T-cell (primary cell): ENCODE data around the gene ROBO1. TPM values are rescaled to one million over a fixed set of nuclear protein-coding genes. Genes with fewer than 3 reads are reported as not detected.

Experiments
- ATAC-seq, 4 experiments: fragments of 200-7000 bp in 3 of 4; fragments of 150-1000 bp in 1 of 4; cut with Tn5 transposase; replicated peaks in 1 of 4; 1 replicate in 3 of 4; 2 replicates in 1 of 4; pipeline ENCODE4 v1.10.0; 2021; ENCODE audit warnings: moderate library complexity in 3 of 4, mild to moderate bottlenecking in 2 of 4, moderate number of reproducible peaks in 1 of 4
- CTCF ChIA-PET, 2 donors: fragments of 300-600 bp; sonication (Branson Sonifier 250); formaldehyde crosslinking; loops; one replicate each; lab custom pipeline; 2022; ENCODE audit warnings: antibody characterized with exemption in 2 of 2; lab: Charles Lee
- POLR2A ChIA-PET, 2 donors: fragments of 300-600 bp; sonication (Branson Sonifier 250); formaldehyde crosslinking; loops; one replicate each; lab custom pipeline; 2022; ENCODE audit warnings: antibody characterized with exemption in 2 of 2; lab: Charles Lee
- DNase-seq, 35 experiments: peaks; one replicate each; pipeline versions ENCODE4 v3.0.0 to v3.0.0-alpha.2; 2013 to 2023
- H3K27ac ChIP-seq: one replicate; pipeline ENCODE4 v1.5.1; 2013; ENCODE audit warnings: low read length
- H3K27me3 ChIP-seq, 2 experiments: replicated peaks in 1 of 2; 1 replicate in 1 of 2; 2 replicates in 1 of 2; pipeline versions ENCODE4 v1.6.1 to v1.7.0; 2013; ENCODE audit warnings: low read length in 1 of 2, mixed read lengths in 1 of 2; ENCODE audit not compliant: control insufficient read depth in 2 of 2, insufficient read depth in 2 of 2; ENCODE audit errors: extremely low read depth in 1 of 2
- H3K36me3 ChIP-seq, 2 donors: 1 replicate in 1 of 2; 2 replicates in 1 of 2; pipeline versions ENCODE4 v1.6.1 to v1.7.0; 2013; ENCODE audit warnings: low read length in 1 of 2; ENCODE audit not compliant: control insufficient read depth in 2 of 2, insufficient read depth in 1 of 2; ENCODE audit errors: extremely low read depth in 1 of 2
- H3K4me1 ChIP-seq, 2 experiments: 1 replicate in 1 of 2; 2 replicates in 1 of 2; pipeline versions ENCODE4 v1.6.1 to v1.7.0; 2013; ENCODE audit warnings: low read length in 2 of 2, mixed read lengths in 1 of 2; ENCODE audit not compliant: insufficient read depth in 2 of 2, control insufficient read depth in 1 of 2; ENCODE audit errors: extremely low read depth in 1 of 2
- H3K4me3 ChIP-seq, 2 donors: 1 replicate in 1 of 2; 2 replicates in 1 of 2; pipeline versions ENCODE4 v1.5.1 to v1.7.0; 2013; ENCODE audit warnings: mild to moderate bottlenecking in 2 of 2, low read length in 1 of 2, moderate library complexity in 1 of 2; ENCODE audit not compliant: control insufficient read depth in 1 of 2; ENCODE audit errors: extremely low read depth in 1 of 2
- H3K9me3 ChIP-seq: 2 replicates; pipeline ENCODE4 v1.7.0; 2013
- H3K27ac Mint-ChIP-seq, 2 donors: one replicate each; pipeline ENCODE4 v1.8.0; 2020 to 2021; ENCODE audit warnings: mild to moderate bottlenecking in 2 of 2, mixed read lengths in 2 of 2
- H3K27me3 Mint-ChIP-seq, 2 donors: one replicate each; pipeline ENCODE4 v1.8.0; 2021 to 2022; ENCODE audit warnings: mixed read lengths in 2 of 2
- H3K36me3 Mint-ChIP-seq: one replicate; pipeline ENCODE4 v1.8.0; 2021; ENCODE audit warnings: mixed read lengths
- H3K4me1 Mint-ChIP-seq, 3 donors: one replicate each; pipeline ENCODE4 v1.8.0; 2020 to 2022; ENCODE audit warnings: mixed read lengths in 3 of 3, mild to moderate bottlenecking in 1 of 3
- H3K4me3 Mint-ChIP-seq, 3 donors: one replicate each; pipeline ENCODE4 v1.8.0; 2020 to 2022; ENCODE audit warnings: mild to moderate bottlenecking in 3 of 3, mixed read lengths in 3 of 3, moderate library complexity in 3 of 3
- H3K9me3 Mint-ChIP-seq, 3 donors: one replicate each; pipeline ENCODE4 v1.8.0; 2020 to 2022; ENCODE audit warnings: mixed read lengths in 3 of 3
- WGBS: methylation state at CpG from one replicate; pipeline ENCODE4 v1.1.5; 2013; ENCODE audit warnings: missing lambda C conversion rate; ENCODE audit not compliant: insufficient coverage; 5-methylcytosine and 5-hydroxymethylcytosine counted together
- total RNA-seq, 35 experiments: library from RNA in 6 of 35; stranded (reverse) in 6 of 35; fragments of 120-200 nt in 1 of 35; gene quantifications; one replicate each; pipeline versions ENCODE4 v1.2.1 to v1.2.4 and lab custom pipeline; 2013 to 2026

ROBO1 gene
- total RNA-seq, 5 donors from 2014 or later (not counting 1 experiment from before 2014, with no cell fraction given): 0.20 to 2.4 (median 1.7) TPM

DNA sequence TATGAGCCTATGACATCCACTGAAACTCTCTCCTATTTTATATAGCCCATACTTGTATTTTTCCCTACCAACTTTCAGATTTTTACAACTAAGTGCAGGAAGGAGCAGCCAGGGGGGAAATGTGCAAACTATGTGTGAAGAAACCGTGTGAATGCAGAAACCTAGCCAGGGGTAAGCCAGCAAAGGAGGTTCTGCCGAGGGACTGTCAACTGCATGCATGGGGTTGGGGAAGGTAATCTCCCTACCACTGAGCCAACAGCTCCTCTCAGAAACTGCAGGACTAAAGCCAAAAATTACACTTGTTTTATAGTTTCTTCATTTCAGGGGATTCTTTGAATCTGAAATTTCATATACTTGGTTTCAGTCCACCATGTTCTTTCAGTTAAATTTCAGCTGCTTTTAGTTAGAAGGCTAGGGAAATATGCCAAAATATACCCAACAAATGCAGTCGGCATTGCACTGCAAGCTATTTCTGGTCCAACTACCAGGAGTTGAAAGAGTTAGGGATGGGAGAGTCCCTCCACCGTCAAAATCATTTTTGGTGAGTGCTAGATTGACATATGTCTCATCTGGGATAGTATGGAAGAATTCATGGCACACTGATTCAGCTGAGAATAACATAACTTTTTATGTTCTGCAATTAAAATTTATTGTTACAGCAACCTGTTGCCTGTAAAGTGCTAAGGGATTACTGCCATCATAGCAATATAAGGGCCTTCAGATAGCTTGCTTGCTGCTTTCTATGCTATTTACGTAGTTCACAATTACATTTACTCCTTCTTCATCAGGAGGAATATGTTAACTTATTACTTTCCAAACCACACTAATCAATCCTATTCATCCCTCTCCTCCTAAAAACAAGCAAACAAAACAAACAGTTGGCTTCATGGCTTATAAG lies 904.2 kb downstream of the ROBO1 start:
- no peak for ATAC-seq
- Histone ChIP-seq H3K27me3 (no peaks in the 10 kb centered on the region), H3K9me3 (no peaks in the 10 kb centered on the region), H3K36me3 (no peaks in the 10 kb centered on the region), H3K4me3 (no peak overlapping the region), H3K4me1 (no peaks in the 10 kb centered on the region), H3K27ac (no peak overlapping the region)
- DNase-seq: no peak
- Mint-ChIP-seq H3K36me3 (no peaks in the 10 kb centered on the region), H3K4me1 (no peaks in the 10 kb centered on the region), H3K27ac (no peak overlapping the region), H3K9me3 (peaks cover 17 to 38% (median 22%) of the 10 kb centered on the region in 3 donors), H3K27me3 (no peaks in the 10 kb centered on the region), H3K4me3 (no peak overlapping the region)
- ChIA-PET POLR2A (no interaction called here), CTCF (no interaction called here)
- WGBS: 70% methylated on average over 2 of the region's 5 CpGs

GRCh38 chr3:78861156-78861555 lies 906.6 kb downstream of the ROBO1 start:
- CTCF ChIA-PET: no interaction called here
- POLR2A ChIA-PET: no interaction called here
- H3K36me3 Mint-ChIP-seq: no peaks in the 10 kb centered on the region
- Histone ChIP-seq H3K4me1 (no peaks in the 10 kb centered on the region), H3K4me3 (no peak overlapping the region), H3K27ac (no peak overlapping the region), H3K27me3 (no peaks in the 10 kb centered on the region), H3K36me3 (no peaks in the 10 kb centered on the region), H3K9me3 (no peaks in the 10 kb centered on the region)
- no peaks in the 10 kb centered on the region for H3K4me1 Mint-ChIP-seq
- DNase-seq (no peak), ATAC-seq (no peak)
- H3K9me3 Mint-ChIP-seq: peaks cover 15 to 32% (median 22%) of the 10 kb centered on the region in 3 donors
- H3K27me3 Mint-ChIP-seq: no peaks in the 10 kb centered on the region
- no peak overlapping the region for H3K27ac Mint-ChIP-seq
- H3K4me3 Mint-ChIP-seq: no peak overlapping the region
- WGBS: 82% methylated on average over 4 of the region's 4 CpGs

DNA sequence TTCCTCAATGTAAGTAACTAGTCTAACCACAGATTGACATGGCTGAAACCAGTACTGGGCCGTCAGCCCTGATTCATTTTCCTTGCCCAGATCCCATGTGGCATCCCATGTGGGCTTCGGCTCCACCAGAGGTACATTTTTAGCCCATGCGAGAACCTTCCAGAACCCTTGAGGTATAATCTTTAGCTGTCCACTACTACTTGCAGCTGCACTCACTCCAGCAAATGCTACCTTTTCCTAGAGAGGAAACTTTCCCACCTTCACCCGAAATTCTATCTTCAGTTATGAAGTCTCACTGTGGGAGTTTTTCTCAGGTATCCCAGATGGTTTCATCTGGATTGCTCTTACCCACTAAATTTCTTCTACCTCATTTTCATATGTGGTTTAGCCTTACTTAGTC lies 907.2 kb downstream of the ROBO1 start:
- no peaks in the 10 kb centered on the region for H3K4me1 Mint-ChIP-seq
- Histone ChIP-seq H3K27me3 (no peaks in the 10 kb centered on the region), H3K4me1 (no peaks in the 10 kb centered on the region), H3K4me3 (no peak overlapping the region), H3K36me3 (no peaks in the 10 kb centered on the region), H3K27ac (no peak overlapping the region), H3K9me3 (no peaks in the 10 kb centered on the region)
- H3K36me3 Mint-ChIP-seq: no peaks in the 10 kb centered on the region
- CTCF ChIA-PET: no interaction called here
- no peak overlapping the region for H3K27ac Mint-ChIP-seq
- POLR2A ChIA-PET: no interaction called here
- ATAC-seq (no peak), DNase-seq (no peak)
- H3K27me3 Mint-ChIP-seq: no peaks in the 10 kb centered on the region
- H3K9me3 Mint-ChIP-seq: peaks cover 15 to 32% (median 22%) of the 10 kb centered on the region in 3 donors
- 89% methylated on average over 2 of the region's 4 CpGs for WGBS
- no peak overlapping the region for H3K4me3 Mint-ChIP-seq

DNA sequence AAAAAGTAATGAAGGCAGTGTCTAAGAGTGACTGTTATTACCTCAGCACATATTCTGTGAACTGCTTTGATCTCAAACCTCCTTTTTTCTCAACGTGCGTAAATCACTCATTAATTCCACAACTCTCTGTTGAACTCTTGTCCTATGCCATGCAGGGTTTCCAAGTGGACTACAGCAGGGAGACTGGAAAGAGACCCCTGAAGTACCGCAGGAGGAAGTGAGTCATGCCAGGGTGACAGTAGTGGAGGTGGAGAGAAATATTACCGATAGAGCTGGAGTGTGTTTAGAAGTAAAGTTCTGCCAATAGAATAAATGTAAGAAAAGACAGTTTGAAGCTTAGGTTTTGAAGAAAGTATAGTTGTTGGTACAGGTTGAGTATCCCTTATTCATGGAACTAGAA lies 908.9 kb downstream of the ROBO1 start:
- no peaks in the 10 kb centered on the region for H3K4me1 ChIP-seq
- ChIA-PET POLR2A (no interaction called here), CTCF (no interaction called here)
- Mint-ChIP-seq H3K36me3 (no peaks in the 10 kb centered on the region), H3K4me3 (no peak overlapping the region), H3K27me3 (no peaks in the 10 kb centered on the region), H3K9me3 (peaks cover 11 to 26% (median 19%) of the 10 kb centered on the region in 3 donors), H3K4me1 (no peaks in the 10 kb centered on the region), H3K27ac (no peak overlapping the region)
- no peak overlapping the region for H3K4me3 ChIP-seq
- DNase-seq (no peak), ATAC-seq (no peak)
- H3K36me3 ChIP-seq: no peaks in the 10 kb centered on the region
- H3K27me3 ChIP-seq: no peaks in the 10 kb centered on the region
- H3K9me3 ChIP-seq: no peaks in the 10 kb centered on the region
- 85% methylated on average over 4 of the region's 4 CpGs for WGBS
- no peak overlapping the region for H3K27ac ChIP-seq

GRCh38 chr3:78858174-78858573 lies 909.6 kb downstream of the ROBO1 start:
- Mint-ChIP-seq H3K36me3 (no peaks in the 10 kb centered on the region), H3K4me3 (no peak overlapping the region)

DNA sequence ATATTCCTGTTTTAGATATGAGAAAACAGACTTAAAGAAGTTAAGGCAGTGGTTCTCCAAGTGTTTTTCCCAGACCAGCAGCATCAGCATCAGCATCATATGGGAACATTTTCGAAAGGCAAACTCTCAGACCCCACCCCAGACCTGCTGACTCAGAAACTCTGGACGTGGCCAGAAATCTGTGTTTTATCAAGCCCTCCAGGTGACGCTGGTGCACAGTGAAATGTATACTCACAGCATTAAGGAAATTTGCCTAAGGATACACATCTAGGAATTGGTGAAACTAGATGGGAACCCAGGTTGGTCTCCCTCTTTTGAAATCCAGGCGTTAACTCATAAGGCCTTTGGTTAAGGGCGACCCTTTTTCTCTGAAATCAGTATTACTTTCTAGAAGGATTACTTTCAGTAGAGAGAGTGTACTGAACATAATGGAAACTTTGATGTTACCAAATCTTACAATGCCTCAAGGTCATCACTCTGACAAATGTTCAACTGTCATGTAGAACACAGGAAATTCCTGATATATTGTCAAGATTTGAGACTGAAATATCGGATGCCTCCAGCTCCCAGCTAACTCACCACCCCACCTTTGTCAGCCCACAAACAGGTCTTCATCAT lies 910.2 kb downstream of the ROBO1 start:
- Histone ChIP-seq H3K27ac (no peak overlapping the region), H3K27me3 (no peaks in the 10 kb centered on the region), H3K4me1 (no peaks in the 10 kb centered on the region), H3K9me3 (no peaks in the 10 kb centered on the region), H3K4me3 (no peak overlapping the region), H3K36me3 (no peaks in the 10 kb centered on the region)
- CTCF ChIA-PET: no interaction called here
- Mint-ChIP-seq H3K4me1 (no peaks in the 10 kb centered on the region), H3K27me3 (no peaks in the 10 kb centered on the region), H3K9me3 (peaks cover 9 to 31% (median 19%) of the 10 kb centered on the region in 3 donors), H3K4me3 (no peak overlapping the region), H3K27ac (no peak overlapping the region), H3K36me3 (no peaks in the 10 kb centered on the region)
- POLR2A ChIA-PET: no interaction called here
- no peak for ATAC-seq
- DNase-seq: no peak
- 60% methylated on average over 1 of the region's 6 CpGs for WGBS

More at GRCh38 chr3:78858174-78858573, 909.6 kb downstream of the ROBO1 start:
- Histone ChIP-seq H3K27ac (no peak overlapping the region), H3K4me3 (no peak overlapping the region), H3K36me3 (no peaks in the 10 kb centered on the region), H3K9me3 (no peaks in the 10 kb centered on the region), H3K27me3 (no peaks in the 10 kb centered on the region), H3K4me1 (no peaks in the 10 kb centered on the region)
- DNase-seq (no peak), ATAC-seq (no peak)
- 100% methylated on average over 1 of the region's 1 CpG for WGBS
- CTCF ChIA-PET: no interaction called here
- no peaks in the 10 kb centered on the region for H3K27me3 Mint-ChIP-seq
- H3K9me3 Mint-ChIP-seq: peaks cover 10 to 26% (median 17%) of the 10 kb centered on the region in 3 donors
- H3K4me1 Mint-ChIP-seq: no peaks in the 10 kb centered on the region
- H3K27ac Mint-ChIP-seq: no peak overlapping the region
- POLR2A ChIA-PET: no interaction called here
